DMS153 treated with DMSO at 0.1 percent for 48 hours (cell line): Measurements from ENCODE around the gene SLC26A1.
"Not testable (repeated sequence)": the region's sequence is repeated elsewhere in the genome, so short reads cannot be mapped to it uniquely, and the experiment has no call there.

Experiments used
- DNase-seq: peaks from one replicate; lab custom pipeline; 2025; ENCODE audit not compliant: unreplicated experiment; lab: John Stamatoyannopoulos, UW

The SLC26A1 gene

GRCh38 chr4:955931-956381 lies 37.2 kb downstream of the SLC26A1 start:
- DNase-seq: no peak

GRCh38 chr4:955161-955921 lies 37.9 kb downstream of the SLC26A1 start:
- no peak for DNase-seq

GRCh38 chr4:954211-955020 lies 38.8 kb downstream of the SLC26A1 start:
- no peak for DNase-seq

GRCh38 chr4:953574-953915 lies 39.7 kb downstream of the SLC26A1 start:
- DNase-seq: no peak

GRCh38 chr4:952881-953573 lies 40.2 kb downstream of the SLC26A1 start:
- no peak for DNase-seq

GRCh38 chr4:951594-952468 lies 41.4 kb downstream of the SLC26A1 start:
- no peak for DNase-seq

GRCh38 chr4:951186-951585 lies 42.0 kb downstream of the SLC26A1 start:
- no peak for DNase-seq

- no peak for DNase-seq
These were observed 42.8 kb downstream of the SLC26A1 start for GRCh38 chr4:950136-951020.

GRCh38 chr4:949656-950055 lies 43.5 kb downstream of the SLC26A1 start:
- no peak for DNase-seq

DNA sequence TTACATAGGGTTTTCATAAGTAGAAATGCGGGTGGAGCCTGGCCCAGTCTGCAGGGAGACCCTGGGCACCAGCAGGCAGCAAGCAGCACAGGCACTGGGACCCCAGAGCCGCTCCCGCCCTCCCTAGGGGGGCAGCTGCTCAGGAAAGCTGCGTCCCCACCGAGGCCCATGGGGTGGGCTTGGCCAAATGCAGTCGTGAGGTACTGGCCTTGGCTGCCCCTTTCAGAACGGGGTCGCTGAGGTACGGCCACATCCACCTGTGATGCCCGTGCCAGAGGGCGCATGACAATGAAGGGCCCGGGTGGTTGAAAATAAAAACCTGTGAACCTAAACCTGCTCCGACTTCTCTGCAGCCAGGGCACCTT lies 44.3 kb downstream of the SLC26A1 start:
- no peak for DNase-seq

GRCh38 chr4:948101-948935 lies 44.9 kb downstream of the SLC26A1 start:
- no peak for DNase-seq

DNA sequence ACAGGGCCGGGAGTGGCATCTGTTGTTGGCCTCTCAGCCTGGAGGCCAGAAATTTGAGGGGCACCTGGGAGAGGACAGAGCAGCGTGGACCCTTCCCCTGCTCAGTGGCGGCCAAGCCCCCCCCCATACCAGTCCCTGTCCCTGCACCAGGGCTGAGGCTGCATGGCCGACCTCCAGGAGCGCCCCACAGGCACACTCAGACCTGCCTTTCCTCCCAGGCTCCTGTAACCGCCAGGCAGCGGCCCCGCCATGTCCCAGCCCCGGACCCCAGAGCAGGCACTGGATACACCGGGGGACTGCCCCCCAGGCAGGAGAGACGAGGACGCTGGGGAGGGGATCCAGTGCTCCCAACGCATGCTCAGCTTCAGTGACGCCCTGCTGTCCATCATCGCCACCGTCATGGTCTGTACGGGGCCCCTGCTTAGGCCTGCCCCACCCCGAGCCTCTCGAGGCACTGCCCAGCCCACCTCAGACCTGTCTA lies 45.7 kb downstream of the SLC26A1 start:
- DNase-seq: no peak

DNA sequence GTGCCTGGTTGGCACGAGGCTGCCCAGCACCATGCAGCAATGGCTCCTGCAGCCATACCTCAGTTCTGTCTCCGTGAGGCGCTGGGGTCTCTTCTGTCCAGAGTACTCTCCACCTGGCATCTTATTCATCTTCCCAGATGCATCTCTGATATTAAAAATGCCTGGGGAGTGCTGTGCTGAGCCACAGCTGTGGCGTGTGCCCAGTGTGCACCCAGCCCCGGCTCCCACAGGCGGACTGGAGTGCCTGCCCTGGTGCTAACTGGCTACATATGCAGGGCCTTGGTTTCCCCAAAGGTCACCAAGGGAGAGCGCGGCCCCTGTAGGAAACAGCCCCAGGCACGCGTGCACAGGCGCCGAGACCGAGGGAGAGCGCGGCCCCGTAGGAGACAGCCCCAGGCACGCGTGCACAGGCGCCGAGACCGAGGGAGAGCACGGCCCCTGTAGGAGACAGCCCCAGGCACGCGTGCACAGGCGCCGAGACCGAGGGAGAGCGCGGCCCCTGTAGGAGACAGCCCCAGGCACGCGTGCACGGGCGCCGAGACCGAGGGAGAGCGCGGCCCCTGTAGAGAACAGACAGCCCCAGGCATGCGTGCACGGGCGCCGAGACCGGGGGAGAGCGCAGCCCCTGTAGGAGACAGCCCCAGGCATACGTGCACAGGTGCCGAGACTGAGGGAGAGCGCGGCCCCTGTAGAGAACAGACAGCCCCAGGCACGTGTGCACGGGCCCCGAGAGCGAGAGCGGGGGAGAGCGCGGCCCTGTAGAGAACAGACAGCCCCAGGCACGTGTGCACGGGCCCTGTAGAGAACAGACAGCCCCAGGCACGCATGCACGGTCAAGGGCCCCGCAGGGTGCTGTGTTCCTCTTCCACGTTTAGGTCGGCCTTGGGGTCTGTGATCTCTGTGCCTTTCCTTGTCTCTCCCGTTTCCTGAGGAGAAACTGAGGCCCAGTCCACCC lies 46.4 kb downstream of the SLC26A1 start:
- DNase-seq: no peak

GRCh38 chr4:946103-946450 lies 47.1 kb downstream of the SLC26A1 start:
- no peak for DNase-seq

GRCh38 chr4:945274-946102 lies 47.7 kb downstream of the SLC26A1 start:
- DNase-seq: no peak

DNA sequence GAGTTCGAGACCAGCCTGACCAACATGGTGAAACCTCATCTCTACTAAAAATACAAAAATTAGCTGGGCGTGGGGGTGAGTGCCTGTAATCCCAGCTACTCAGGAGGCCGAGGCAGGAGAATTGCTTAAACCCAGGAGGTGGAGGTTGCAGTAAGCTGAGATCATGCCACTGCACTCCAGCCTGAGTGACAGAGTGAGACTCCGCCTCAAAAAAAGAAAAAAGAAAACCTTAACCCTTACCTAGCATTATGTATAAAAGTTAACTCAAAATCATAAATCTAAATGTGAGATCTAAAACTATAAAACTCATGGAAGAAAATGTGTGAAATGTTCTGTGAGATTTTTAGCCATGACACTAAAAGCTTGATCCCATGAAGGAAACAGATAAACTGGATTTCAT lies 53.7 kb downstream of the SLC26A1 start:
- DNase-seq: not testable (repeated sequence)
